Neural cell (in vitro differentiated cells): ENCODE results near the gene PLIN3. TPM values are rescaled to one million over a fixed set of nuclear protein-coding genes. Genes with fewer than 3 reads are reported as not detected.

ENCODE experiments used
- H2AFZ ChIP-seq: fragments of 200-600, 300-800 bp; sonication (generic), shearing (Covaris generic); 2 replicates; pipeline ENCODE4 v1.6.0; 2014; ENCODE audit warnings: low read depth, mild to moderate bottlenecking, antibody characterized with exemption, low read length, moderate library complexity
- H3F3A ChIP-seq: fragments of 200-600 bp; shearing (Covaris generic); 2 replicates; pipeline ENCODE4 v1.6.1; 2016; ENCODE audit warnings: mild to moderate bottlenecking, moderate library complexity, mixed read lengths, antibody characterized with exemption, low read length; ENCODE audit not compliant: insufficient read depth, poor library complexity, severe bottlenecking
- H3K27ac ChIP-seq: fragments of 200-600, 300-800 bp; sonication (generic), shearing (Covaris generic); 2 replicates; pipeline ENCODE4 v1.5.1; 2014; ENCODE audit warnings: mild to moderate bottlenecking, low read length, moderate library complexity
- H3K27me3 ChIP-seq: fragments of 300-800, 200-600 bp; sonication (generic), shearing (Covaris generic); 2 replicates; pipeline ENCODE4 v1.6.0; 2014; ENCODE audit warnings: mild to moderate bottlenecking, low read depth, low read length, moderate library complexity; ENCODE audit not compliant: insufficient read depth
- H3K36me3 ChIP-seq: fragments of 300-800, 200-600 bp; sonication (generic), shearing (Covaris generic); 2 replicates; pipeline ENCODE4 v1.5.1; 2014; ENCODE audit warnings: mild to moderate bottlenecking, antibody characterized with exemption, low read length, moderate library complexity; ENCODE audit not compliant: insufficient read depth
- H3K4me2 ChIP-seq: fragments of 300-800, 200-600 bp; sonication (generic), shearing (Covaris generic); 2 replicates; pipeline ENCODE4 v1.6.0; 2014; ENCODE audit warnings: mild to moderate bottlenecking, low read length
- H3K4me3 ChIP-seq: fragments of 300-800, 200-600 bp; sonication (generic), shearing (Covaris generic); 2 replicates; pipeline ENCODE4 v1.5.1; 2014; ENCODE audit warnings: mild to moderate bottlenecking, low read length, moderate library complexity
- H3K79me2 ChIP-seq: fragments of 200-600 bp; shearing (Covaris generic); replicated peaks from 2 replicates; pipeline ENCODE4 v1.6.0; 2014; ENCODE audit warnings: mild to moderate bottlenecking, low read length, moderate library complexity; ENCODE audit not compliant: insufficient read depth
- H3K9ac ChIP-seq: fragments of 300-800, 200-600 bp; sonication (generic), shearing (Covaris generic); 2 replicates; pipeline ENCODE4 v1.6.1; 2016; ENCODE audit warnings: mild to moderate bottlenecking, low read length, mixed read lengths
- H3K9me2 ChIP-seq: fragments of 200-600 bp; shearing (Covaris generic); 2 replicates; pipeline ENCODE4 v1.6.1; 2016; ENCODE audit warnings: mild to moderate bottlenecking, low read length, mixed read lengths; ENCODE audit not compliant: insufficient read depth
- H3K9me3 ChIP-seq: fragments of 200-600, 300-800 bp; sonication (generic), shearing (Covaris generic); 2 replicates; pipeline ENCODE4 v1.6.1; 2016; ENCODE audit warnings: mild to moderate bottlenecking, mixed run types, low read length, moderate library complexity, mixed read lengths
- H4K20me1 ChIP-seq: fragments of 200-600 bp; shearing (Covaris generic); 2 replicates; pipeline ENCODE4 v1.6.1; 2016; ENCODE audit warnings: mild to moderate bottlenecking, mixed run types; ENCODE audit not compliant: insufficient read depth
- EP300 ChIP-seq: fragments of 450-650 bp; conservative IDR thresholded peaks from 2 replicates; pipeline ENCODE4 v1.6.1; 2014; ENCODE audit warnings: antibody characterized with exemption, mild to moderate bottlenecking, moderate library complexity; ENCODE audit not compliant: poor library complexity, severe bottlenecking
- EZH2 ChIP-seq: fragments of 200-600, 300-800 bp; shearing (Covaris generic), sonication (generic); IDR thresholded peaks from 2 replicates; pipeline ENCODE4 v1.6.1; 2014; ENCODE audit warnings: antibody characterized with exemption, low read length, borderline replicate concordance, mild to moderate bottlenecking; ENCODE audit not compliant: insufficient read depth, poor library complexity, severe bottlenecking
- MXI1 ChIP-seq: fragments of 450-650 bp; conservative IDR thresholded peaks from 2 replicates; pipeline ENCODE4 v1.6.1; 2014; ENCODE audit warnings: antibody characterized with exemption, mild to moderate bottlenecking; ENCODE audit not compliant: poor library complexity, severe bottlenecking
- POLR2AphosphoS5 ChIP-seq: IDR thresholded peaks from 2 replicates; pipeline ENCODE4 v1.6.1; 2012
- RAD21 ChIP-seq: fragments of 450-650 bp; conservative IDR thresholded peaks from 2 replicates; pipeline ENCODE4 v1.6.1; 2014; ENCODE audit warnings: antibody characterized with exemption, mild to moderate bottlenecking, moderate library complexity
- SMC3 ChIP-seq: fragments of 450-650 bp; conservative IDR thresholded peaks from 2 replicates; pipeline ENCODE4 v1.6.1; 2014; ENCODE audit warnings: antibody characterized with exemption, mild to moderate bottlenecking, moderate library complexity; ENCODE audit not compliant: poor library complexity
- TAF1 ChIP-seq: IDR thresholded peaks from 2 replicates; pipeline ENCODE4 v1.6.1; 2012; ENCODE audit warnings: low read depth
- polyA plus RNA-seq: library from polyadenylated mRNA; depleted of rRNA; stranded (reverse); fragments of >200 nt; gene quantifications from 2 replicates; pipeline ENCODE4 v1.2.3, GENCODE V29; 2014
- TF ChIP-seq, protein P1 (sequence below): fragments of 450-650 bp; IDR thresholded peaks from 2 replicates; pipeline ENCODE4 v1.5.1; 2014; ENCODE audit warnings: antibody characterized with exemption, mild to moderate bottlenecking, moderate library complexity; ENCODE audit not compliant: poor library complexity, severe bottlenecking
- TF ChIP-seq, protein P2 (sequence below): IDR thresholded peaks from 2 replicates; pipeline ENCODE4 v1.6.1; 2012; ENCODE audit warnings: borderline replicate concordance

The PLIN3 gene
- polyA plus RNA-seq, 1 donor from 2014 or later = 0.71 TPM

DNA sequence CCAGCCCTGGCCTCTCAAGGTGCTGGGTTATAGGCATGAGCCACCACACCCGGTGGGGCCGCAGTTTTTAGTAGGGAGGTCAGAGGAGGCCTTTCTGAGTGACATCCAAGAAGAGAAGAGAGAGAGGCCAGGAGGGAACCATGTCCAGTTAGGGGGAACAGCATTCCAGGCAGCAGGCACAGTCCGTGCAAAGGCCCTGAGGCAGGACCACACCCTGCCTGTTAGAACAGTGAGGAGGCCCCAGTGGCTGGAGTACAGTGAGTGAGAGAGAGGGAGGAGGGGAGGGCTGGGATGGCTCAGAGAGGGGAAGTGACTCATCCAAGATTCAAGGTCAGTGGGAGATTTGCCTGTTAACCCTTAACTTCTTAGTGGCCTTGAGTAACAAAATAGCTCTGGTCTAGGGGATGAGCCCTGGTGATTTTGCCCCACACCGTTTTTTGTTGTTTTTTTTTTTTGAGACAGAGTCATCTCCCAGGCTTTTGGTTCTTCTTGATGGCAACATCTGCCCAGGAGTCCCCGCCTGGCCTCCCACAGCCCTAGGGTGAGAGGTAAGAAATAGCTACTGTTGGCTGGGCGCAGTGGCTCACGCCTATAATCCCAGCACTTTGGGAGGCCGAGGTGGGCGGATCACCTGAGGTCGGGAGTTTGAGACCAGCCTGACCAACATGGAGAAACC, 2.7 kb upstream of the PLIN3 start:
- H3K4me3 ChIP-seq = no peak overlapping the region
- no peaks in the 10 kb centered on the region for H3K9me2 ChIP-seq
- no peaks in the 10 kb centered on the region for H4K20me1 ChIP-seq
- no peaks in the 10 kb centered on the region for H3F3A ChIP-seq
- H3K9me3 ChIP-seq = no peaks in the 10 kb centered on the region
- no peaks in the 10 kb centered on the region for H3K27me3 ChIP-seq
- no peak for TF ChIP-seq SMC3
- TF ChIP-seq RAD21 = no peak
- TF ChIP-seq, protein P1, sequence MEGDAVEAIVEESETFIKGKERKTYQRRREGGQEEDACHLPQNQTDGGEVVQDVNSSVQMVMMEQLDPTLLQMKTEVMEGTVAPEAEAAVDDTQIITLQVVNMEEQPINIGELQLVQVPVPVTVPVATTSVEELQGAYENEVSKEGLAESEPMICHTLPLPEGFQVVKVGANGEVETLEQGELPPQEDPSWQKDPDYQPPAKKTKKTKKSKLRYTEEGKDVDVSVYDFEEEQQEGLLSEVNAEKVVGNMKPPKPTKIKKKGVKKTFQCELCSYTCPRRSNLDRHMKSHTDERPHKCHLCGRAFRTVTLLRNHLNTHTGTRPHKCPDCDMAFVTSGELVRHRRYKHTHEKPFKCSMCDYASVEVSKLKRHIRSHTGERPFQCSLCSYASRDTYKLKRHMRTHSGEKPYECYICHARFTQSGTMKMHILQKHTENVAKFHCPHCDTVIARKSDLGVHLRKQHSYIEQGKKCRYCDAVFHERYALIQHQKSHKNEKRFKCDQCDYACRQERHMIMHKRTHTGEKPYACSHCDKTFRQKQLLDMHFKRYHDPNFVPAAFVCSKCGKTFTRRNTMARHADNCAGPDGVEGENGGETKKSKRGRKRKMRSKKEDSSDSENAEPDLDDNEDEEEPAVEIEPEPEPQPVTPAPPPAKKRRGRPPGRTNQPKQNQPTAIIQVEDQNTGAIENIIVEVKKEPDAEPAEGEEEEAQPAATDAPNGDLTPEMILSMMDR = no peak
- no peak for TF ChIP-seq TAF1
- TF ChIP-seq, protein P2, sequence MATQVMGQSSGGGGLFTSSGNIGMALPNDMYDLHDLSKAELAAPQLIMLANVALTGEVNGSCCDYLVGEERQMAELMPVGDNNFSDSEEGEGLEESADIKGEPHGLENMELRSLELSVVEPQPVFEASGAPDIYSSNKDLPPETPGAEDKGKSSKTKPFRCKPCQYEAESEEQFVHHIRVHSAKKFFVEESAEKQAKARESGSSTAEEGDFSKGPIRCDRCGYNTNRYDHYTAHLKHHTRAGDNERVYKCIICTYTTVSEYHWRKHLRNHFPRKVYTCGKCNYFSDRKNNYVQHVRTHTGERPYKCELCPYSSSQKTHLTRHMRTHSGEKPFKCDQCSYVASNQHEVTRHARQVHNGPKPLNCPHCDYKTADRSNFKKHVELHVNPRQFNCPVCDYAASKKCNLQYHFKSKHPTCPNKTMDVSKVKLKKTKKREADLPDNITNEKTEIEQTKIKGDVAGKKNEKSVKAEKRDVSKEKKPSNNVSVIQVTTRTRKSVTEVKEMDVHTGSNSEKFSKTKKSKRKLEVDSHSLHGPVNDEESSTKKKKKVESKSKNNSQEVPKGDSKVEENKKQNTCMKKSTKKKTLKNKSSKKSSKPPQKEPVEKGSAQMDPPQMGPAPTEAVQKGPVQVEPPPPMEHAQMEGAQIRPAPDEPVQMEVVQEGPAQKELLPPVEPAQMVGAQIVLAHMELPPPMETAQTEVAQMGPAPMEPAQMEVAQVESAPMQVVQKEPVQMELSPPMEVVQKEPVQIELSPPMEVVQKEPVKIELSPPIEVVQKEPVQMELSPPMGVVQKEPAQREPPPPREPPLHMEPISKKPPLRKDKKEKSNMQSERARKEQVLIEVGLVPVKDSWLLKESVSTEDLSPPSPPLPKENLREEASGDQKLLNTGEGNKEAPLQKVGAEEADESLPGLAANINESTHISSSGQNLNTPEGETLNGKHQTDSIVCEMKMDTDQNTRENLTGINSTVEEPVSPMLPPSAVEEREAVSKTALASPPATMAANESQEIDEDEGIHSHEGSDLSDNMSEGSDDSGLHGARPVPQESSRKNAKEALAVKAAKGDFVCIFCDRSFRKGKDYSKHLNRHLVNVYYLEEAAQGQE = no peak
- TF ChIP-seq MXI1 = no peak
- no peak for TF ChIP-seq EZH2
- TF ChIP-seq EP300 = no peak
- no peak for TF ChIP-seq POLR2AphosphoS5
- no peaks in the 10 kb centered on the region for H3K79me2 ChIP-seq
- no peaks in the 10 kb centered on the region for H3K36me3 ChIP-seq
- H3K4me2 ChIP-seq = no peak overlapping the region
- no peak overlapping the region for H2AFZ ChIP-seq
- H3K9ac ChIP-seq = no peak overlapping the region
- H3K27ac ChIP-seq = no peak overlapping the region

DNA sequence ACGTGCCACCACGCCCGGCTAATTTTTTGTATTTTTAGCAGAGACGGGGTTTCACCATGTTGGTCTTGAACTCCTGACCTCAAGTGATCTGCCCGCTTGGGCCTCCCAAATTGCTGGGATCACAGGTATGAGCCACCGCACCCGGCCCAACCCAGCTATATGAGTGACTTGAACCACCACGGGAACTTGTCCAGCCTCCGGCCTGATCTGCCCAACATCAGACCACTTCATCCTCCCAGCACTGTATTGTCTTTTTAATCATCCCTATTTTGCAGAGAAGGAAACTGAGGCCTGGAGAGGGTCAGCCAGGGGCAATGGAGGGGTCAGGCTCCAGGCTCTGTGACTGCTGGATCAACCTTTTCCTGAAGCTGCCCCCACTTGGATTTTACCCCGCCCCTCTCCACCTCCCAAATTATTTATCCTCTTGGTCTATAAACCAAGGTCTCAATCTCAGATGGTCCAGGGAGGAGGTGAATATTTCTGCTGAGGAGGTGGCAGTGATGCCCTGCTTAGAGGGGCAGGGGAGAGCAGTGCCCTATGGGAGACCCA, 893 bp upstream of the PLIN3 start:
- Histone ChIP-seq H3K79me2 (no peaks in the 10 kb centered on the region), H3K27ac (no peak overlapping the region), H3K9me3 (no peaks in the 10 kb centered on the region), H3K4me2 (no peak overlapping the region), H4K20me1 (no peaks in the 10 kb centered on the region), H3F3A (no peaks in the 10 kb centered on the region), H3K9me2 (no peaks in the 10 kb centered on the region), H3K4me3 (no peak overlapping the region), H3K9ac (no peak overlapping the region), H2AFZ (no peak overlapping the region), H3K36me3 (no peaks in the 10 kb centered on the region), H3K27me3 (no peaks in the 10 kb centered on the region)
- TF ChIP-seq POLR2AphosphoS5 (no peak), SMC3 (no peak), MXI1 (no peak), TAF1 (no peak), EP300 (no peak), RAD21 (no peak)
- TF ChIP-seq, protein P2 = no peak
- TF ChIP-seq, protein P1 = no peak
